ENCODE data around the gene MED19.

DNA sequence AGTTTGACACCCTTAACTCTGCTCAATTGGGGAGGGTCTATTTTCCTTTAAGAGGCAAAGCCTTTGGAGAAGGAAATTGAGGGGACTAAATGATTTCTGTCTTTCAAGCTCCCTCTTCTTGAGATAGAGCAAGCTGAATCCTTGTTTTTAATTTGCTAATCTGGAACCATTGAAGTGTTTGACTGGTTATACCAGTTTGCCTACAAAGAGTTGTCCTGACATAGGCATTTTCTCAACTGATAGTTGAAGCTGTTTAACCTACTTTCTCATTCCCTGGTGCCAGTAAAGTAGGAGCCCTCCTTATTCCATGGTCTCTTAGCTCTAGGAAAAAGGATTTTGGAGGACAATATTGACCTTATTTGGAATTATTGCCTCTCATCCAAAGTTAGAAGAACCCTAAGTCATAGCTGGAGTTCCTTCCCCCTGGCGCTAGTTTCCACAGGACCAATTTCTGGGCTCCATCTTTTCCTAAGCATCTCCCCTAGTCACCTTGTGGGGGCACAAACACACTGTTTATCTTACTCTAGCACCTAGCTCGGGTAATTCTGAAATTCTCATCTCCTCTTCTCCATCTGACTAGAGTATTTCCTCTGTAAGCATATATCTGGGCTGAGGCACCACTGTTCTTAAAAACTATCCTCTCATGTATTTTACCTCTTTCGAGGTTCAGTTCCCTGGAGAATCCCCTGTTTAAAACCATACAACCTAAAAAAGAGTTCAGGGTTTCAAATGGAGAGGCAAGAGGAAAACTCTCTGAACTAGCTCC lies 36.7 kb downstream of the MED19 start:
- TF ChIP-seq EZH2 (IDR thresholded peaks at IDR 0.05; ENCODE audit: insufficient read depth, low read length) = no peak
- TF ChIP-seq, protein P1, sequence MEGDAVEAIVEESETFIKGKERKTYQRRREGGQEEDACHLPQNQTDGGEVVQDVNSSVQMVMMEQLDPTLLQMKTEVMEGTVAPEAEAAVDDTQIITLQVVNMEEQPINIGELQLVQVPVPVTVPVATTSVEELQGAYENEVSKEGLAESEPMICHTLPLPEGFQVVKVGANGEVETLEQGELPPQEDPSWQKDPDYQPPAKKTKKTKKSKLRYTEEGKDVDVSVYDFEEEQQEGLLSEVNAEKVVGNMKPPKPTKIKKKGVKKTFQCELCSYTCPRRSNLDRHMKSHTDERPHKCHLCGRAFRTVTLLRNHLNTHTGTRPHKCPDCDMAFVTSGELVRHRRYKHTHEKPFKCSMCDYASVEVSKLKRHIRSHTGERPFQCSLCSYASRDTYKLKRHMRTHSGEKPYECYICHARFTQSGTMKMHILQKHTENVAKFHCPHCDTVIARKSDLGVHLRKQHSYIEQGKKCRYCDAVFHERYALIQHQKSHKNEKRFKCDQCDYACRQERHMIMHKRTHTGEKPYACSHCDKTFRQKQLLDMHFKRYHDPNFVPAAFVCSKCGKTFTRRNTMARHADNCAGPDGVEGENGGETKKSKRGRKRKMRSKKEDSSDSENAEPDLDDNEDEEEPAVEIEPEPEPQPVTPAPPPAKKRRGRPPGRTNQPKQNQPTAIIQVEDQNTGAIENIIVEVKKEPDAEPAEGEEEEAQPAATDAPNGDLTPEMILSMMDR (IDR thresholded peaks at IDR 0.05; ENCODE audit: insufficient read depth, low read depth, low read length) = no peak
